ENCODE measurements around the gene ENDOD1.
"Not testable (repeated sequence)": the region's sequence is repeated elsewhere in the genome, so short reads cannot be mapped to it uniquely, and the experiment has no call there.

ENDOD1 gene

GRCh38 chr11:95104121-95104830 is 14.6 kb downstream of the ENDOD1 start:
- no peak overlapping the region for H3K27ac Mint-ChIP-seq
- no peak overlapping the region for H3K4me3 Mint-ChIP-seq
- DNase-seq (no peak), ATAC-seq (no peak)
- peaks cover 40% of the 10 kb centered on the region for H3K4me1 Mint-ChIP-seq
- H3K9me3 Mint-ChIP-seq, result no peaks in the 10 kb centered on the region
- no peaks in the 10 kb centered on the region for H3K27me3 Mint-ChIP-seq
- H3K36me3 Mint-ChIP-seq (ENCODE audit: low read depth), result peaks cover 12% of the 10 kb centered on the region

GRCh38 chr11:95104856-95105255 is 15.2 kb downstream of the ENDOD1 start:
- no peak overlapping the region for H3K4me3 Mint-ChIP-seq
- no peak for ATAC-seq
- H3K36me3 Mint-ChIP-seq (ENCODE audit: low read depth), result peaks cover 13% of the 10 kb centered on the region
- H3K4me1 Mint-ChIP-seq, result peaks cover 42% of the 10 kb centered on the region
- no peak for DNase-seq
- H3K27ac Mint-ChIP-seq, result no peak overlapping the region
- no peaks in the 10 kb centered on the region for H3K9me3 Mint-ChIP-seq
- H3K27me3 Mint-ChIP-seq, result no peaks in the 10 kb centered on the region

GRCh38 chr11:95108159-95108611 is 18.5 kb downstream of the ENDOD1 start:
- Mint-ChIP-seq H3K36me3 (ENCODE audit: low read depth) (peaks cover 14% of the 10 kb centered on the region), H3K4me3 (no peak overlapping the region), H3K9me3 (no peaks in the 10 kb centered on the region), H3K27ac (peak overlapping the region; percentile 56), H3K27me3 (no peaks in the 10 kb centered on the region), H3K4me1 (peaks cover 36% of the 10 kb centered on the region)
- DNase-seq, result no peak
- ATAC-seq, result no peak

- H3K36me3 Mint-ChIP-seq (ENCODE audit: low read depth), result peaks cover 20% of the 10 kb centered on the region
- H3K4me3 Mint-ChIP-seq, result no peak overlapping the region
- peak overlapping the region; percentile 15 for H3K27ac Mint-ChIP-seq
- H3K9me3 Mint-ChIP-seq, result no peaks in the 10 kb centered on the region
- H3K4me1 Mint-ChIP-seq, result peaks cover 36% of the 10 kb centered on the region
- ATAC-seq (no peak), DNase-seq (no peak)
- H3K27me3 Mint-ChIP-seq, result no peaks in the 10 kb centered on the region
Observed at GRCh38 chr11:95108671-95109551, 19.3 kb downstream of the ENDOD1 start.

GRCh38 chr11:95111471-95111870 is 21.8 kb downstream of the ENDOD1 start:
- not testable (repeated sequence) for H3K9me3 Mint-ChIP-seq, H3K4me3 Mint-ChIP-seq, ATAC-seq, H3K27me3 Mint-ChIP-seq, DNase-seq, H3K27ac Mint-ChIP-seq
- H3K4me1 Mint-ChIP-seq, result peaks cover 31% of the 10 kb centered on the region
- peaks cover 18% of the 10 kb centered on the region for H3K36me3 Mint-ChIP-seq (ENCODE audit: low read depth)

GRCh38 chr11:95111923-95112540 is 22.4 kb downstream of the ENDOD1 start:
- no peak for DNase-seq
- Mint-ChIP-seq H3K4me1 (peaks cover 25% of the 10 kb centered on the region), H3K4me3 (no peak overlapping the region), H3K27ac (no peak overlapping the region), H3K36me3 (ENCODE audit: low read depth) (peaks cover 18% of the 10 kb centered on the region), H3K27me3 (no peaks in the 10 kb centered on the region), H3K9me3 (no peaks in the 10 kb centered on the region)
- no peak for ATAC-seq

- H3K27me3 Mint-ChIP-seq, result no peaks in the 10 kb centered on the region
- H3K36me3 Mint-ChIP-seq (ENCODE audit: low read depth), result peaks cover 11% of the 10 kb centered on the region
- no peak overlapping the region for H3K4me3 Mint-ChIP-seq
- no peaks in the 10 kb centered on the region for H3K9me3 Mint-ChIP-seq
- peaks cover 6% of the 10 kb centered on the region for H3K4me1 Mint-ChIP-seq
- H3K27ac Mint-ChIP-seq, result no peak overlapping the region
- DNase-seq, result no peak
- ATAC-seq, result no peak
Observed at GRCh38 chr11:95115597-95115996, 26.0 kb downstream of the ENDOD1 start.

GRCh38 chr11:95119361-95120060 is 29.9 kb downstream of the ENDOD1 start:
- H3K4me3 Mint-ChIP-seq, result no peak overlapping the region
- no peak overlapping the region for H3K27ac Mint-ChIP-seq

GRCh38 chr11:95121698-95122097 is 32.1 kb downstream of the ENDOD1 start:
- Mint-ChIP-seq H3K36me3 (ENCODE audit: low read depth) (peaks cover 7% of the 10 kb centered on the region), H3K27me3 (no peaks in the 10 kb centered on the region), H3K4me1 (peaks cover 6% of the 10 kb centered on the region), H3K9me3 (no peaks in the 10 kb centered on the region), H3K27ac (no peak overlapping the region), H3K4me3 (no peak overlapping the region)
- ATAC-seq (no peak), DNase-seq (no peak)

More at GRCh38 chr11:95119361-95120060, 29.9 kb downstream of the ENDOD1 start:
- peaks cover 6% of the 10 kb centered on the region for H3K4me1 Mint-ChIP-seq
- ATAC-seq (peak; percentile 69), DNase-seq (no peak)
- H3K36me3 Mint-ChIP-seq (ENCODE audit: low read depth), result peaks cover 4% of the 10 kb centered on the region
- H3K9me3 Mint-ChIP-seq, result no peaks in the 10 kb centered on the region
- H3K27me3 Mint-ChIP-seq, result no peaks in the 10 kb centered on the region

GRCh38 chr11:95123556-95123955 is 33.9 kb downstream of the ENDOD1 start:
- H3K9me3 Mint-ChIP-seq, result no peaks in the 10 kb centered on the region
- DNase-seq (no peak), ATAC-seq (no peak)
- H3K4me1 Mint-ChIP-seq, result peaks cover 7% of the 10 kb centered on the region
- no peak overlapping the region for H3K27ac Mint-ChIP-seq
- no peak overlapping the region for H3K4me3 Mint-ChIP-seq
- H3K36me3 Mint-ChIP-seq (ENCODE audit: low read depth), result peaks cover 10% of the 10 kb centered on the region
- no peaks in the 10 kb centered on the region for H3K27me3 Mint-ChIP-seq

GRCh38 chr11:95128602-95129001 is 39.0 kb downstream of the ENDOD1 start:
- Mint-ChIP-seq H3K27ac (no peak overlapping the region), H3K4me1 (peaks cover 6% of the 10 kb centered on the region), H3K4me3 (no peak overlapping the region), H3K9me3 (no peaks in the 10 kb centered on the region), H3K36me3 (ENCODE audit: low read depth) (peaks cover 17% of the 10 kb centered on the region), H3K27me3 (no peaks in the 10 kb centered on the region)
- ATAC-seq (peak; percentile 24), DNase-seq (no peak)

GRCh38 chr11:95132956-95133355 is 43.3 kb downstream of the ENDOD1 start:
- peaks cover 14% of the 10 kb centered on the region for H3K36me3 Mint-ChIP-seq (ENCODE audit: low read depth)
- H3K27ac Mint-ChIP-seq, result no peak overlapping the region
- no peak for ATAC-seq
- no peak for DNase-seq
- H3K4me3 Mint-ChIP-seq, result no peak overlapping the region
- H3K27me3 Mint-ChIP-seq, result no peaks in the 10 kb centered on the region
- peaks cover 27% of the 10 kb centered on the region for H3K4me1 Mint-ChIP-seq
- no peaks in the 10 kb centered on the region for H3K9me3 Mint-ChIP-seq

- Mint-ChIP-seq H3K4me1 (peaks cover 30% of the 10 kb centered on the region), H3K36me3 (ENCODE audit: low read depth) (peaks cover 6% of the 10 kb centered on the region), H3K27me3 (no peaks in the 10 kb centered on the region), H3K9me3 (no peaks in the 10 kb centered on the region), H3K27ac (no peak overlapping the region), H3K4me3 (no peak overlapping the region)
- DNase-seq (no peak), ATAC-seq (no peak)
Observed at GRCh38 chr11:95134491-95134890, 44.8 kb downstream of the ENDOD1 start.

GRCh38 chr11:95135155-95135554 is 45.5 kb downstream of the ENDOD1 start:
- H3K27me3 Mint-ChIP-seq, result no peaks in the 10 kb centered on the region
- ATAC-seq (no peak), DNase-seq (no peak)
- no peaks in the 10 kb centered on the region for H3K9me3 Mint-ChIP-seq
- no peak overlapping the region for H3K4me3 Mint-ChIP-seq
- no peak overlapping the region for H3K27ac Mint-ChIP-seq
- peaks cover 6% of the 10 kb centered on the region for H3K36me3 Mint-ChIP-seq (ENCODE audit: low read depth)
- H3K4me1 Mint-ChIP-seq, result peaks cover 30% of the 10 kb centered on the region
